ENCODE data around the gene C1QTNF5.

C1QTNF5 gene

DNA sequence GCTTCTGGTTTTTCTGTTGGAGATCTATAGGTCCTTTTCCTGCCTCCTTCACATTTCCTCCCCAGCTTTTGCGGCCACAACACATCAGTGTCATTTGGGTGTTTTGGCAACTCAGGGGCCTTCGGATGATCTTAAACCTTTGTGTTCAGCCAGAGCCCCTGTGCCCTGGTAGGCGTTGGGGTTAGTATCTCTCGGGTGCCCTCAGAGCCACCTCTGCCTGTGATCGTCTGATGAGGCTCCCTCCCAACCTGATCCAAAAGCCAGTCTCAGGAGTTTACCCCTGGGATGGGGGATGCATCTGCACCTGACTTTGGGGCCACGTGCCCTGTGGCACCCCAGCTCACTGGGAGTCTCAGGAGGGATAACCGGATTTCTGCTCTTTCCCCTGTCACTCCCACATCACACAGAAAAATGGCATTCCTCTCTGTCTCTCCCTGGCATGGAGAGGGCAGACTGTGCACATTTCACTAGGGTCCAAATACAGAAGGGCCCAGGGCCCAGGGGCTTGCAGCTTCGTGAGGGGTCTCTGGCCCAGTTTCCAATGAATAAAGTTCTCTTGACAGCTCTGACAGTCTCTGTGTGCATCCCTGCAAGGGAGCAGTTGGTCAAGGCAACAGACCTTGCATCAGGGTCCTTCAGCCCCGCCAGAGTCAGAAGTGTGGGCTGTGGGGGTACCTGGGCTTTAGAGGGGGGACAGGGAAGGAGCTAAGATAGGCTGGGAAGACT, 3.8 kb downstream of the C1QTNF5 start:
- DNase-seq: no peak

GRCh38 chr11:119335655-119336543, 4.8 kb downstream of the C1QTNF5 start:
- peak; percentile 27 for DNase-seq

DNA sequence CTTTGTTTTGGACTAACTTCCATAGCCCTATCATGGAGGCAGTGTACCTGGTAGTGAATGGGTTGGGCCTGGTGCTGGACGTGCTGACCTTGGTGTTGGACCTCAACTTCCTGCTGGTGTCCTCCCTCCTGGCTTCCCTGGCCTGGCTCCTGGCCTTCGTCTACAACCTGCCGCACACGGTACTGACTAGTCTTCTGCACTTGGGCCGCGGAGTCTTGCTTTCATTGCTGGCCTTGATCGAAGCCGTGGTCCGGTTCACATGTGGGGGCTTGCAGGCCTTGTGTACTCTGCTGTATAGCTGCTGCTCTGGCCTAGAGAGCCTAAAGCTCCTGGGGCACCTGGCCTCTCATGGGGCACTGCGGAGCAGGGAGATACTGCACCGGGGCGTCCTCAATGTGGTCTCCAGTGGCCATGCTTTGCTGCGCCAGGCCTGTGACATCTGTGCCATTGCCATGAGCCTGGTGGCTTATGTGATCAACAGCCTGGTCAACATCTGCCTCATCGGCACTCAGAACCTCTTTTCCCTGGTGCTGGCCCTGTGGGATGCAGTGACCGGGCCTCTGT, 5.5 kb downstream of the C1QTNF5 start:
- peak; percentile 16 for DNase-seq

GRCh38 chr11:119334174-119334930, 6.3 kb downstream of the C1QTNF5 start, which contains the start of gene RNF26:
Gene RNF26, plus strand, starts transcription at chr11:119334527. Its CDS starts 596 bp downstream, at chr11:119335123.
- peak; percentile 97 for DNase-seq

DNA sequence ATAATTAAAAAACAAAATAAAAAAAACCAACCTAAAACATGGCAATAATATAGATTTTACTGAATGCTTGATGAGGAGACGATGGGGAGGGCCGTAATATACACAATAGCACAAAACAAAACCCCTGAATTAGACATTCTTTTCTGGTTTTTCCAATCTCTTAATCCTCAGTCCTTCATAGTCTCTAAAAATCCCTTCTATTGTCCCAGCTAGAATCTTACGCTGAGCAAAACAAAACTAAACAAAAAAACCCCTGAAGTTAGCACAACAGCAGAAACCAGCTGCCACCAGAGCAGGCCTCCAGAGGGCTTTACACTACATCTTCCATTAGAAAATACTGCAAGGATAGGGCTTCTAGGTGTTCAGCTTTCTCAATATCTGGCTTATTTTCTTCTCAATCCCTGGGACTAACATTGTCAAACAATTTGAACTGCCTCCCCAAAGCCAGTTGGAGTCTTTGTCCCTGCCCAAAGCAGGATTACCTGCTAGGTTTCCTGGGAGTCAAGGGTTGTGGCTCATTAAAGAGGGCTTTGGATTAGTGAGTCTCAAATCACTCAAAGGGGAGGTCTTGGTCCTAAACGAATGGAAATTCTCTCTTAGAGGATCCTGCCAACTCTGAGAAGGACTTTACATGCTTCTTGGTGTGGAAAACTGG, 8.4 kb downstream of the C1QTNF5 start:
- no peak for DNase-seq

- no peak for DNase-seq
Observed at GRCh38 chr11:119330237-119330636, 10.4 kb downstream of the C1QTNF5 start.

GRCh38 chr11:119329320-119329719, 11.4 kb downstream of the C1QTNF5 start:
- no peak for DNase-seq

- no peak for DNase-seq
Observed at GRCh38 chr11:119324189-119324588, 16.5 kb downstream of the C1QTNF5 start.

DNA sequence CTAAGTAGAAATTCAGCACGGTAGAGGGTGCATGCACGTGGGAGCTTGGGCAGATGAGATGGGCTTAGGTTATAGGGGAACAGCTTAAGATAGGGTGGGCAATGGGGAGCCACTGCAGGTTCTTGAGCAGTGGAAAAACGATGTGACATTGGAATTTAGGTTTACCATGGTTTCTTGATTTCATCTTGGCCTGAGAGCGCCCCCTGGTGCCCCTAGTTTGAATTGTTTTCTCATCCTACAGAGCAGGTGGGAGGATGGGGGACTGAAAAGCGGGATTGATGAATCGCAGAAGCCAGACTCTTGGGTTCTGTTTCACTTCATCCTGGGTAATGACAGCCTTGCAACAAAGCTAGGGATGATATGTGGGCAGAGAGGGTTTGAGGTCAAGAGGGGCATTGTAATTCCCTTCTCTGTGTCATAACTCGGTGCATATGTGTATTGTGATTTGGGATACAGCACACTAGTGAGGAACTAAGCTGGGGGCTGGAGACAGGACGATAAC, 17.1 kb downstream of the C1QTNF5 start:
- DNase-seq: peak; percentile 83

DNA sequence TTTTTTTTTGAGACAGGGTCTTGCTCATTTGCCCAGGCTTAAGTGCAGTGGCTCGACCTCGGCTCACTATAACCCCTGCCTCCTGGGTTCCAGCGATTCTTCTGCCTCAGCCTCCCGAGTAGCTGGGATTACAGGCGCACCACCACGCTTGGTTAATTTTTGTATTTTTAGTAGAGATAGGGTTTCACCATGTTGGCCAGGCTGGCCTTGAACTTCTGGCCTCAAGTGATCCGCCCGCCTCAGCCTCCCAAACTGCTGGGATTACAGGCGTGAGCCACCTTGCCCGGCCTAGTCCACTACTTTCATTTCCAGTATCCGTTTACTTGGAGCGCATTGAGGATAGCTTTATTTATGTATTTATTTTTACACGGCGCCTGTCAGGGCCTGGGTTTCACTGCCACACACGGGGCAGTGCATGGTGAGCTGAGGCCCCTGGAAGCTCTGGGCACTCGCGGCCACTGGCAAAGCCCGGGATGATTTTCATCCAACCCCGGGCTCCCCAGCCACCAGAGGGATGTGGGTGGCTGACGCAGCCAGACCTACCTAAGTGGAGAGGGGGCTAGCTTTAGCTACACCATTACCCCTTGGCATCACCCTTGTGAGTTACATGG, 17.7 kb downstream of the C1QTNF5 start:
- DNase-seq: no peak

DNA sequence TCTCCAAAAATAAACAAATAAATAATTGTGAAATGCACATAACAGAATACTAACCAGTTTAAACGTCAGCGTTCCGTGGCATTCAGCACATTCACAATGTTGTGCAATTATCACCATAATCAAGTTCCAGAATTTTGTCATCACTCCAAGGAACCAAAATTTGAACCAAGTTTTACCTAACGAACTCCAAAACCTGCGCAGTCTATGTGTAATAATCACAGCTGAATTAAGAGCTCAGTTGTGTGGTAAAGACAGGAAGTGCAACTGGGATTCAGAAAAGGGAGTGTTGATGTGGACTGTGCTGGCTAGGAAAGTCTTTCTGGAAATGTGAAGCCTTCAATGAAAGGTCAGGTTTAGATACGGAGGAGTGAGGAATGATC, 18.3 kb downstream of the C1QTNF5 start:
- DNase-seq: no peak

- DNase-seq: peak; percentile 83
Observed at GRCh38 chr11:119320776-119321524, 19.7 kb downstream of the C1QTNF5 start.

DNA sequence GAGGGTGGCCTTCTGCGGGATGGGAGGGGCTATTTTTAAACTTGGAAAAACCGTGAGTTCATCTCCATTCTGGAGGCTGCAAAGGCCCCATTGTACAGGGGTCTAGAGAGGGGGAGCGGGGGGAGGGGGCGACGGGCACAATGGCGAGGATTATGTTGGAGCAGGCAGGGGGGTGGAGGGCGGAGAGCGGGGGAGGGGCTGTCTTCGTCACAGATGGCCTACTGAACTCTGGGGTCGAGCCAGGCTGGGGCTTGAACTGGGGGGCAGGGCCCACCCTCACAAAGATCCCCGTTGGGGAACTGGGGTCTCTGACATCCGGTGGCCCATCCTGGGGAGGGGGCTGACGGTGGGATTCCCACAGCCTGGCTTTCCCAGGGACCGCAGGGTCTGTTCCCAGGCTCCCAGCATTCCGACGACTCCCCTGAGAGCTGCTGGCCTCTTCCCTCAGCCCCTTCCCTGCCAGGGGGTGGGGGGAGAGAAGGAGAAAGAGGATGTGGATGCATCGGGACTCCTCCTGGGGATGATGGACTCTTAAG, 20.4 kb downstream of the C1QTNF5 start:
- peak; percentile 75 for DNase-seq

DNA sequence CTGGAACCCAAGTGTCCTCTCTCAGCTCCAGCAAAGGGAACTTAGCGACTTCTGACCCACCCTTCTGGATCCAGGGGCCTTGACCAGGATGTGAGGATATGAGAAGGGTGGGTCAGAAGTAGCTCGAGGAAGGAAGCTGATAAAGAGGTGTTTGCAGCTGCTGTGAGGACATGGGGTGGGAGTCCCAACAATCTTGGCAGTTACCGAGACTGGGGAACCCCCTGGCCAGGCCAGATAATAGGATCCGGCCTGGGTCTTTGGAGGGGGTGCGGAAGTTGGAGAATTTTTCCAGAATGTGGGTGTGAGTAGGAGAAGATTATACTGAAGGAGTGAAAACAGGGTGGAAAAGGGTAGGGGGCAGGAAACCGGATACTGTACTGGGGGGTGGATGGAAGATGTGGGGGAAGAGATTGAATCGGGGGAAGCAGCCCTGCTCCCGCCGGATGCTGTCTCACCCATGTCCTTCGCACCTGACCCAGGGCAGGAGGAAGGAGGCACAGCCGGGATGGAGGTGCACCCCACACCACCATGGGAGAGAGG, 20.9 kb downstream of the C1QTNF5 start:
- no peak for DNase-seq

GRCh38 chr11:119319136-119319699, 21.5 kb downstream of the C1QTNF5 start:
- no peak for DNase-seq

DNA sequence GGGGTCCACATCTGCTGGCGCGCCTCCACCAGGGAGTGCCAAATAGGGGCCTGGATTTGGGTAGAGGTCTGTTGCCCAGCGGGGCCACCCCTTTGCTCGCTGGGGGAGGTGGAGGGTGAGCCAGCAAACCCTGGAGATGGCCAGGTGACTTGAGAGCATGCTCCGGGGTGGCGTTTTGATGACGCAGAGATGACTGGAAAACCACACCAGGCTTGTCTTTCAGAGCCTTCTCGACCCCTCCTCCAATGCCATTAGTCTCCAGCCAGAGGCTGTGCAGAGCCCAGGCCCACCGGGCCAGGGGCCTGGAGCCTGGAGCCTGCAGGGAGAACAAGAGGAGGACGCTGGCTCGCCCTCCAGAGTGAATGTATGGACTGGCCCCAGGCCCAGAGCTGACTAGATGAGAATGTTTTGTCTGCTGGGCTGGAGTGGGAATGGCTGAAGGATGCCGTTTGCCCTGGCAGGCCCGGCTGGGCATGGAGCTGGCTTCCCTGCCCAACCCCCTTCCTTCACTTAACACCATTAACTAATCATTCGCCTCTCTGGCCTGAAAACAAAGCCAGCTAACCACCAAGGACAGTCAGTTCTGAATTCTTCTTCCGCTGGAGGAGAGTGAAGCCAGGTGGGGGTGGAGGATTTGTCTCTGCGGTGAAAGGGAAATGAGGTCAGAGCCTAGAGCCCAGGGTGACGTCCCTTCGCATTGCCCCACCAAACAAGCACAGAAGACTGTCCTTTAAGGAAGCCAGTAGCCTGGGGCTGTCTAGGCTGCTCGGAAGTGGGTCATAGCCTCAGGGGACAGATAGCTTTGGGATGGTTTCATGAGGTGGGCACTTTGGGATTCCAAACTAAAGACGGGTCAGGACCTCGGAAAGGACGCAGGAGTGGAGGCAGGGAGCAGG, 22.2 kb downstream of the C1QTNF5 start:
- DNase-seq: peak; percentile 76

- no peak for DNase-seq
Observed at GRCh38 chr11:119317592-119318239, 23.0 kb downstream of the C1QTNF5 start.
